Gastrocnemius medialis (tissue), 4 donors: Measurements from ENCODE around the gene SCGB2A2.

Experiments
- CTCF ChIP-seq, 5 experiments: fragments of 450-650 bp in 3 of 5; fragments of 200-600 bp in 2 of 5; sonication (generic) in 2 of 5; IDR thresholded peaks in 4 of 5; conservative IDR thresholded peaks in 1 of 5; 1 replicate in 4 of 5; 2 replicates in 1 of 5; pipeline ENCODE4 v1.5.1; 2016 to 2019; ENCODE audit warnings: antibody characterized with exemption in 5 of 5, mild to moderate bottlenecking in 3 of 5, moderate library complexity in 3 of 5
- POLR2A ChIP-seq, 2 donors: fragments of 450-650 bp; IDR thresholded peaks; one replicate each; pipeline ENCODE4 v1.6.1; 2017; ENCODE audit warnings: antibody characterized with exemption in 2 of 2, mild to moderate bottlenecking in 2 of 2, moderate library complexity in 2 of 2

- TF ChIP-seq CTCF (IDR thresholded peaks at IDR 0.05 in 4 of 5, conservative IDR thresholded peaks at IDR 0.05 in 1 of 5) = no peak
- TF ChIP-seq POLR2A (IDR thresholded peaks at IDR 0.05) = no peak
Measured at GRCh38 chr11:62306227-62306626, 36.3 kb downstream of the SCGB2A2 start.
